Gastroesophageal sphincter (tissue), 4 donors: Measurements from ENCODE around the gene ZNF708. TPM values are rescaled to one million over a fixed set of nuclear protein-coding genes. Genes with fewer than 3 reads are reported as not detected.
"Not testable (repeated sequence)": the region's sequence is repeated elsewhere in the genome, so short reads cannot be mapped to it uniquely, and the experiment has no call there.

Experiments used
- ATAC-seq: fragments of 150-250 bp; one replicate; pipeline ENCODE4 v1.9.1; 2016; ENCODE audit warnings: mild to moderate bottlenecking, moderate library complexity
- H3K27ac ChIP-seq, 4 donors: fragments of 200-600 bp; sonication (generic) in 3 of 4; 1 replicate in 3 of 4; 2 replicates in 1 of 4; pipeline ENCODE4 v1.5.1; 2016 to 2019
- H3K27me3 ChIP-seq: fragments of 200-600 bp; sonication (generic); one replicate; pipeline ENCODE4 v1.5.1; 2019
- H3K36me3 ChIP-seq, 2 donors: fragments of 200-600 bp; sonication (generic); one replicate each; pipeline ENCODE4 v1.5.1; 2019; ENCODE audit warnings: control low read depth in 1 of 2
- H3K4me1 ChIP-seq, 3 donors: fragments of 200-600 bp; sonication (generic); 1 replicate in 2 of 3; 2 replicates in 1 of 3; pipeline ENCODE4 v1.5.1; 2016 to 2019; ENCODE audit warnings: control low read depth in 2 of 3
- H3K4me3 ChIP-seq, 2 donors: fragments of 200-600 bp; sonication (generic); one replicate each; pipeline ENCODE4 v1.5.1; 2019; ENCODE audit warnings: mild to moderate bottlenecking in 1 of 2, moderate library complexity in 1 of 2
- H3K9me3 ChIP-seq, 3 donors: fragments of 200-600 bp; sonication (generic); one replicate each; pipeline ENCODE4 v1.5.1; 2017 to 2019; ENCODE audit warnings: control low read depth in 2 of 3
- CTCF ChIP-seq, 4 experiments: fragments of 200-600 bp in 2 of 4; fragments of 450-650 bp in 2 of 4; sonication (generic) in 1 of 4; IDR thresholded peaks; one replicate each; pipeline ENCODE4 v1.5.1; 2017 to 2019; ENCODE audit warnings: antibody characterized with exemption in 4 of 4, mild to moderate bottlenecking in 2 of 4, moderate library complexity in 2 of 4
- EP300 ChIP-seq: sonication (generic); formaldehyde crosslinking; IDR thresholded peaks from one replicate; pipeline ENCODE4 v1.6.1; 2017; ENCODE audit warnings: antibody characterized with exemption, mild to moderate bottlenecking
- POLR2A ChIP-seq, 2 donors: fragments of 450-650 bp; IDR thresholded peaks; one replicate each; pipeline ENCODE4 v1.6.1; 2017; ENCODE audit warnings: antibody characterized with exemption in 2 of 2, mild to moderate bottlenecking in 2 of 2, moderate library complexity in 1 of 2
- POLR2AphosphoS5 ChIP-seq: sonication (generic); formaldehyde crosslinking; IDR thresholded peaks from one replicate; pipeline ENCODE4 v1.6.1; 2017; ENCODE audit warnings: antibody characterized with exemption
- WGBS, 2 donors: methylation state at CpG; one replicate each; pipeline ENCODE4 v1.1.5; 2018; ENCODE audit warnings: low coverage in 1 of 2; 5-methylcytosine and 5-hydroxymethylcytosine counted together
- total RNA-seq, 4 donors: library from RNA; depleted of rRNA; stranded (reverse); fragments of >200 nt; gene quantifications; one replicate each; pipeline ENCODE4 v1.1.0, GENCODE V29; 2016

The ZNF708 gene
- 10 to 100 TPM in 2 of 4 donors, 1 to 10 TPM in 2; 4.8 to 18.4 (median 12.7) TPM for total RNA-seq

- 0% methylated on average over 4 of the region's 32 CpGs; no CpG with 5 or more reads in 1 of the 2 donors for WGBS, 2 donors
- H3K27ac ChIP-seq, result peak within 1 kb of the TSS; percentile 92 to 98 (median 95)
- peak; percentile 100 for ATAC-seq
- H3K4me3 ChIP-seq, result peak within 1 kb of the TSS; percentile 77 to 93
- H3K4me1 ChIP-seq, result peaks cover 4 to 28% (median 9%) of the 10 kb centered on the region in 3 donors
- peaks cover 0 to 8% of the 10 kb centered on the region in 2 donors for H3K36me3 ChIP-seq
- TF ChIP-seq POLR2AphosphoS5, result peak; percentile 87
- peak; percentile 73 to 82 for TF ChIP-seq POLR2A (IDR thresholded peaks at IDR 0.05)
- TF ChIP-seq CTCF (IDR thresholded peaks at IDR 0.05), result no peak
- no peaks in the 10 kb centered on the region for H3K9me3 ChIP-seq
- no peaks in the 10 kb centered on the region for H3K27me3 ChIP-seq
Measured at GRCh38 chr19:21328885-21329605, at the start of gene ZNF708. TSS of gene ZNF708 (minus strand) at chr19:21329410. CDS start at chr19:21329212, 198 bp downstream.

- Histone ChIP-seq H3K4me3 (no peak overlapping the region), H3K36me3 (peaks cover 0 to 30% of the 10 kb centered on the region in 2 donors), H3K9me3 (no peaks in the 10 kb centered on the region), H3K27me3 (no peaks in the 10 kb centered on the region), H3K4me1 (peaks cover 0 to 12% (median 0%) of the 10 kb centered on the region in 3 donors), H3K27ac (no peak overlapping the region)
- WGBS, 2 donors, result 78 to 83% methylated on average over 2 to 3 of the region's 3 CpGs
- TF ChIP-seq EP300, result no peak
- TF ChIP-seq CTCF (IDR thresholded peaks at IDR 0.05), result no peak
- ATAC-seq, result no peak
Measured at GRCh38 chr19:21362291-21362690, 33.1 kb upstream of the ZNF708 start.

- TF ChIP-seq POLR2A (IDR thresholded peaks at IDR 0.05) (no peak), POLR2AphosphoS5 (no peak), CTCF (IDR thresholded peaks at IDR 0.05) (no peak), EP300 (no peak)
- WGBS, 2 donors, result 0% methylated on average over 3 to 12 of the region's 36 CpGs
- peak; percentile 100 for ATAC-seq
- peaks cover 0 to 12% (median 0%) of the 10 kb centered on the region in 3 donors for H3K4me1 ChIP-seq
- no peaks in the 10 kb centered on the region for H3K9me3 ChIP-seq
- H3K4me3 ChIP-seq, result peak within 1 kb of the TSS; percentile 70 to 77
- H3K27me3 ChIP-seq, result no peaks in the 10 kb centered on the region
- H3K27ac ChIP-seq, result peak within 1 kb of the TSS; percentile 19 to 88 (median 84)
- H3K36me3 ChIP-seq, result peaks cover 0 to 12% of the 10 kb centered on the region in 2 donors
Measured at GRCh38 chr19:21358768-21359451, 29.7 kb upstream of the ZNF708 start, which contains the start of gene ZNF738. TSS of gene ZNF738 (plus strand) at chr19:21359000. CDS start at chr19:21359141, 141 bp downstream.

- H3K36me3 ChIP-seq, result no peaks in the 10 kb centered on the region
- no peak for TF ChIP-seq EP300
- TF ChIP-seq POLR2AphosphoS5, result no peak
- TF ChIP-seq CTCF (IDR thresholded peaks at IDR 0.05), result no peak
- TF ChIP-seq POLR2A (IDR thresholded peaks at IDR 0.05), result no peak
- WGBS, 2 donors, result 17 to 64% methylated on average over 1 of the region's 2 CpGs
- no peaks in the 10 kb centered on the region for H3K9me3 ChIP-seq
- H3K4me3 ChIP-seq, result no peak overlapping the region
- no peak for ATAC-seq
- no peaks in the 10 kb centered on the region for H3K27me3 ChIP-seq
- no peak overlapping the region for H3K27ac ChIP-seq
- no peaks in the 10 kb centered on the region for H3K4me1 ChIP-seq
Measured at GRCh38 chr19:21352830-21353229, 23.6 kb upstream of the ZNF708 start.

- H3K4me1 ChIP-seq, H3K4me3 ChIP-seq, H3K27ac ChIP-seq, ATAC-seq, H3K27me3 ChIP-seq, H3K36me3 ChIP-seq: not testable (repeated sequence)
- H3K9me3 ChIP-seq, result peaks cover 0 to 15% (median 0%) of the 10 kb centered on the region in 3 donors
- WGBS, 2 donors, result 28 to 50% methylated on average over 2 of the region's 2 CpGs
Measured at GRCh38 chr19:21344841-21345240, 15.6 kb upstream of the ZNF708 start.
